Measurements from ENCODE around the gene RAB7B.
"Not testable (repeated sequence)": the region's sequence is repeated elsewhere in the genome, so short reads cannot be mapped to it uniquely, and the experiment has no call there.

RAB7B gene, protein sequence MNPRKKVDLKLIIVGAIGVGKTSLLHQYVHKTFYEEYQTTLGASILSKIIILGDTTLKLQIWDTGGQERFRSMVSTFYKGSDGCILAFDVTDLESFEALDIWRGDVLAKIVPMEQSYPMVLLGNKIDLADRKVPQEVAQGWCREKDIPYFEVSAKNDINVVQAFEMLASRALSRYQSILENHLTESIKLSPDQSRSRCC

DNA sequence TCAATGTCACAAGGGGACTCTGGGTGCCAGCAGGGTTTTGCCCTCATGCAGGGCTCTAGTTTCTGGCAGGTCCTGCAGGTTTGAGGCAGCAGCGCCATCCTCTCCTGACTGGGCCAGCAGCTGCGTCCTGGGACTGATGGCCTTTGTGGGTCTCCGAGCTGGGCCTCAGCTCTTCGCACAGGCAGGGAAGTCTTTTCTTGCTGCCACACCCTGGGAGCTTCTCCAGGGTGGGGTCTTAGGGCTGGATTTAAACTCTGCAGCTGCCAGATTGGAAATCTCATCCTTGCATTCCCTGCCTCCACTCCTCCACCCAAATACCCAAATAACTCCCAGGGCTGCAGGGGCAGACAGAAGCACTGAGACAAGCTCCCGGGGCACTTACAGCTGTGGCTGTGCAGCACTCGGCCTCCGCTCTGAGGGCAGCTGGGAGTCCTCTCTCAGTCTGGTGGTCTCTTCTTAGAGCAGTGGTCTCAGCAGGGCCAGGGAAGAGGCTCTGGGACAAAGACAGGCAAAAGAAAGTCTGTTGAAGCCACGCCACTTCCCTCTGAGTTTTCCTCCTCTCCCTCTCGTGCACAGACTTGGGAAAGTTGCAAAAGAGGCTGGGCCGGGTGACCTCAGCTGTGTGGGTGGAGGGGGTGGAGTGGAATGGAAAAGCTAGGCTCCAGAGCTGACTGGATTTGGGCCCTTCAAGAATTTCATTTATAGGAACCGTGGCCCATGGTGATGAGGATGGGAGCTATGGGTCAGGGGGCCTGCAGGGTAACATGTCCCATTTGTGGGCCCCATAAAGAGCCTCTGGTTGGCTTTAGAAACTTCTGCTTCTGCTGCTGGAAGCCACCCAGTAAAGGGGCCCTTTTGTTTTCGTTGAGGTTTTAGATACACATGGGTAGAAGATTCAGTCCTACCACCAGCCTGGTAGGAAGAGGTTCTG is at the start of gene RAB7B:
RAB7B (minus strand) TSS at position 525 of the 931 bp plus-strand sequence. CDS start 9,260 bp downstream, outside the sequence.
- DNase-seq, result no peak

DNA sequence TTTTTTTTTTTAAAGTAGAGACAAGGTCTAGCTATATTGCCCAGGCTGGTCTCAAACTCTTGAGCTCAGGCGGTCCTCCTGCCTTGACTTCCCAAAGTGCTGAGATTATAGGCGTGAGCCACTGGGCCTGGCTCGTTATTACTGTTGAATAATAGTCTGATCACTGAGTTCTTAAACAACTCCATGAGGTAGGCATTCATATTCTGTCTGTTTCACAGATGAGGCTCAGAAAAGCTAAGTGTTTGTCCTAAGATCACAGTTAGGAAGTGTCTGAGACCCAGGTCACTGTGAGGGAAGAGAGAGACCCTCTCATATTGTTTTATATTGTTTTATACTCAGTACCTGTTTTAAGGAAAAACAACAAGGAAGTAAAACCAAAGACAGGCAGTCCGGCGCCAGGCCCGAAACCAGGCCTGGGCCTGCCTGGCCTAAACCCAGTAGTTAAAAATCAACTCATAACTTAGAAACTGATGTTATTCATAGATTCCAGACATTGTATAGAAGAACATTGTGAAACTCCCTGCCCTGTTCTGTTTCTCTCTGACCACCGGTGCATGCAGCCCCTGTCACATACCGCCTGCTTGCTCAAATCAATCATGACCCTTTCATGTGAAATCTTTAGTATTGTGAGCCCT is 49.2 kb upstream of the RAB7B start:
- not testable (repeated sequence) for DNase-seq

DNA sequence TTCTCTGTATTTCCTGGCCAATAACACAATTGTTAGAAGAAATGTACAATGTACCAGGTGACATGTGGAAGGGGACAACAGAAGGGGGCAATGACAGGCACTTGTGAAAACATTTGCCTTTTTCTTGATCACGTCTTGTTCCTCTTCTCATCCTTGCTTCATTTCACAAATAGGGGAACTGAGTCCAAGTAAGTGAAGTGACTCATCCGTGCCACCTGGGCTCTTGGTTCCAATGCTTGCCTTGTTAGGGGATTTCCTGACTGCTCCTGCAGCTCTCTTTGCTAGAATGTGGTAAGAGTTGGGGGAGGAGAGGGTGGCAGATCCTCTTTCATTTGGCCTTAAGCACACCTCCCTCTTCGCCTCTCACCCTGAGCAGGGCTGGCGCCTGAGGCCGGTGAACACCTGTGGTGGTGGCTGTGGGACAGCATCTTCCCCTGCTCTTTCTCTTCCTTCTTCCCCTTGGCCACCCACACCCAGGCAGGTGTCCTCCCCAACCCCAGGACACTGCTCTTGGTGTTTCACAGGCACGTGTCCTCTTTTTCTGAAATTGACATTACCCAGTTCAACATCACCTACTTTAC is 47.5 kb upstream of the RAB7B start:
- DNase-seq, result no peak

DNA sequence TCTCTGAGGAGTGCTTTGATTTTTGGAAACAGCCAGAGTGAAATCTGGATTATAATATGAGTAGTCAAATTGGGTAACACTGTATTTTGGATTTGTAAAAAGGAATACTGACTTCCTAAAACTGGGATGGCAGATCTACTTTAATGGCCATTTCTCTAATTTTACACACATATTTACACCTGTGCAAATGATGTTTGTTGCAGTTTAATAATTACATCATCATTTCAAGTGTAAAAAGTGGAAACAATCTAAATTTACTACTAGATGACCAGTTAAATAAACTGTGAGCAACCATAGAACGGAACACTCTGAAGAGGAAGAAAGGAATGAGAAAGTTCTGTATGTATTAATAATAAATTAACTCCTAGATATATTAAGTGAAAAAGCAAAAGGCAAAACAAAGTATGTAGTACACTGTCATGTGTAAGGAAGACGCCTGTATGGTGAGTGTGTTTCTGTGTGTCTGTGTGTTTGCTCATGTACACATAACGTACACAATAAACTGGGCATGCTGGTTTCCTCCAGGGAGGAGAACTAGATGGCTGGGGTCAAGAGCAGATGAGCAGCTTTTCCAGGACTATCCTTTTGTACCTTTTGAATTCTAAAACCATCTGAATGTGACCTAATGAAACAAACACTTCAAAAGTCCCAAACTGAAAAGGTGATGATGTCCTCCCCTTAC is 46.9 kb upstream of the RAB7B start:
- no peak for DNase-seq

DNA sequence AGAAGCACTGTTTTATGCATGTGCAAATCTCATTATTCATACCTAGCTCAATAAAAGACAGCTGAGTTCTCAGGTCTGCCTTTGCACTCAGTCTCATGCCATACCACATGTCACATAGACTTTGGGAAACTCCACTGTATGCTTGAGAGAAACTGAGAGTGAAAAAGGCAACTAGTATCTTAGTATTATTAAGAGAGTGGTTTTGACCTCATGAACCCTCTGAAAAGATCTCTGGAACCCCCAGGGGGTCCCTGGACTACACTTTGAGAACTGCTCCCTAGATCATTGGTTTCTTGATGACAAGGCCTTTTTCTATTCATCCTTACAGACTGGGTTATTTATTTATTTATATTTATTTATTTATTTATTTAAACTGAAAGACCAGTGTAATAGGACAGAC is 46.1 kb upstream of the RAB7B start:
- DNase-seq, result no peak

DNA sequence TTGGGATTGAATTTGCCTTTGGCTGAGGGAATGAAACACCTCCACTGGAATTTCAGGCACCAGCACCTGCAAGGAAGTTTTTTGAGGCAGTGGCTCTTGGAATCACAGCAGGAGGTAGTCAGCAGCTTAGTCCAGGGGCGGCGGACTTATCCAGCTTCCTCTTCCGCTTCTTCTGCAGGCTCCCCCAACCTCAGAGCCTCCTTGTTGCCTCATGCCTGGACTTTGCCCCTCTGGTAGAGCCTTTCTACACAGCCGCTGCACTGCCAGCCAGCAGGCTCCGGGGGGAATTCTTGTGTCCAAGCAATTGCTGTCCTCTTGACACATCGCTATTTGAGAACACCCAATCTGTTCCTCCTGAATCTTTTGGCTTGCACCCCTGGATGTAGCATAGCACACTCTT is 45.4 kb upstream of the RAB7B start:
- no peak for DNase-seq

DNA sequence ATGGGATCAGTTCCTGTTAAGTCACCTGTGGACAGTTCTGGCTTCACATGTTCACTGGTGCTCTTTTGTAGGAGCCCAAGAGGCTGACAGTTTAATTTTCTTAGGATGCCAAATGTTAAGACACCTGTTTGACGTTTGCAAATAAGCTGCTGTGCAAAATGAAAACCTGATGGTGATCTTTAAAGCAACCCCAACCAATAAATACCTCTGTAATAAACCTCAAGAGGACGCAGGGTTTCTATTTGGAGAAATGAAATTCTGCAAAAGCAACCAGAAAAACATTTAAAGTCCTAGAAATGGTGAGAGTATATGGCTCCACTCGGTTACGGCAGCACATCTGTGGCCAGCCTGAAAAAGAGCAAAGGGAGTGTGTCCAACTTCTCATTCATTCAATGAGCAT is 44.1 kb upstream of the RAB7B start:
- DNase-seq, result no peak

DNA sequence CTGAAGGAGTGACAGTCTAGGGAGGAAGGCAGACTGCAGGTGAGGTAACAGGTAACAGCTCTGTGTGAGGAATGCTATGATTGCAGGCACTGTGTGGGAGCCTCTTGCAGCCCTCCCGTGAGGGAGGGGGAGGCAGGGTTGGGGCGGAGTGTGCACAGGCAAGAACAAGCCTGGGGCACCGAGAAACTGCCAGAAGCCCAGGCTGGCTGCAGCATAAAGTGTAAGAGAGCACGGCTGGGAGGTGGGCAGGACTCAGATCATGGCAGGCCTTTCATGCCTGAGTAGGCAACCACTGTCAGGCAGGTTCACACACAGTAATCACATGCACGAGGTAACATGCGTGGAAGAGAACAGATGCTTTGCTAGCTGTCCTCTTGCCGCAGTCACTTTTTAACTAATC is 38.4 kb upstream of the RAB7B start:
- no peak for DNase-seq

DNA sequence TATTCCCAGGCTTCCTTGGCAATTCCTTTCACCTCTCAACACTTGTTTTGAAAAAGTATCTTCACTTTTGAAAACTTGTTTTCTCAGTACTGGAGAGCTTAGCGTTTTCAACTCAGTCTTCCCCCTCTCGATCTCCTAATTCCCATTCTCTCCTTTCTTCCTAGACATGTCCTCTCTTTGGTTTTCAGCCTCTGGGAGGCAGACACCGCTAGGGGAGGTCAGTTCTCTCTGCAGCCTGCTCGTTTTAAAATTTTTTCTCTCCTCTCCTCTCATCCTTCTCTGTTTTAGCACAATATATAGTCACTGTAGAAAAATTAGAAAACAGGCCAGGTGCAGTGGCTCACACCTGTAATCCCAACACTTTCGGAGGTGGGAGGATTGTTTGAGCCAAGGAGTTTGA is 37.1 kb upstream of the RAB7B start:
- DNase-seq, result no peak

DNA sequence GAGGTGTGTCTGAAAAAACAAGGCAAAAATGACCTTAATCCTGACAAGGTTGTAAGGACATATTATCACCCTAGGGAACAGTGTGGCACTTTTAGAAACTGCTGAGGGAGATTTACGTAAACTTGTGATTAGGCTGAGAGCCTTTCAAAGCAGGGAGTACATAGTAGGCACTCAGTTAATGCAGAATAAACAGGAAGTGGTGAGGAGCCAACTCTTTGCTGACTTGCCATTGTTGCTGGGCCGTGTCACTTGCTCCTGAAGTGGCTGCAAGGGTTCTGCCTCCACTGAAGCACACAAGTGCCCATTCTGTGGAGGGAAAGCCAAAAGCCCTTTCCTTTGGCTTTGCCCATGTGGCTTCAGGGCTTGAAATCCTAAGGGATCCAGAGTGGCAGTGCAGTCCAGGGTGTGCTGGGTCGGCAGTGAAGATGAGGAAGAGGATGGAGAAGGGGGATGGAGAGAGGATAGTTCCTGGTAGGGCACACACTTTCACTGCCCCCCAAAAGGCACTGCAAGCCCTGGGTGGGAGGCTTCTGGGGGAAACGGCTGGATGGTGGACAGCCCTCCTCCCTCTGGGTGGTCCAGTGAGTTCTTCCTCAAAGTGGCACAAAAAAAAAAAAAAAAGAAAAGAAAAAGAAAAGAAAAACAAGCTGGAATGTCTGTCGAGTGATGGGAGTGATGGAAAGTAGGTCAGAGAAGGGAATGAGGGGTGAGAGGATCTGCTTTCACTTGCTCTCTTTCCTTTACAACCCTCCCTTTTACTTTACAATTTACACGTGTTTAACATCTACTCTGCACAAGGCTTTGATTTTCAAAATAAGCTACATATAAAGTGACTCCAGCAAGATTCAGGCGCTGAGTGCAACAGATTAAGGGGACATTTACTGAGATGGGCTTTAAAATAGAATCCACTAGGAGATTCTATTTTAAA is 36.1 kb upstream of the RAB7B start:
- peak; percentile 21 for DNase-seq

DNA sequence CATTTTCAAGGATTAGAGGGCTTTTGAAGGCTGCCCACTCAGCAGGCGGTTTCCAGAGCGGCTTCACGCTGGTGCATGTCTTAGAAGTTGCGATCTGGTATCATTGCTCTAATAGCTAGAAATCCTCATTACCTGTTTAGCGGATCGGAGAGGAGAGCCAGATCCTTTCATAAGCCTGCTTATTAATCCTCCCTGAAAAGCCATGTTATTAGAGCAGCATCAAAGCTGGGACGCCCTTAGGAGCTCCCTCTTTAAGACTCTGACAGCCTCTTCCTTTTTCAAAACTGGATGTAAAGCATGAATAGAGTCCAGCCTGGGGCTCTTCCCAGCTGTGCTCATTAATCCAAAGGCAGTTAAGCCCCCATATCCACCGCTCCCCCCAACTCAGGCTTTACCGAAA is 34.4 kb upstream of the RAB7B start:
- no peak for DNase-seq

DNA sequence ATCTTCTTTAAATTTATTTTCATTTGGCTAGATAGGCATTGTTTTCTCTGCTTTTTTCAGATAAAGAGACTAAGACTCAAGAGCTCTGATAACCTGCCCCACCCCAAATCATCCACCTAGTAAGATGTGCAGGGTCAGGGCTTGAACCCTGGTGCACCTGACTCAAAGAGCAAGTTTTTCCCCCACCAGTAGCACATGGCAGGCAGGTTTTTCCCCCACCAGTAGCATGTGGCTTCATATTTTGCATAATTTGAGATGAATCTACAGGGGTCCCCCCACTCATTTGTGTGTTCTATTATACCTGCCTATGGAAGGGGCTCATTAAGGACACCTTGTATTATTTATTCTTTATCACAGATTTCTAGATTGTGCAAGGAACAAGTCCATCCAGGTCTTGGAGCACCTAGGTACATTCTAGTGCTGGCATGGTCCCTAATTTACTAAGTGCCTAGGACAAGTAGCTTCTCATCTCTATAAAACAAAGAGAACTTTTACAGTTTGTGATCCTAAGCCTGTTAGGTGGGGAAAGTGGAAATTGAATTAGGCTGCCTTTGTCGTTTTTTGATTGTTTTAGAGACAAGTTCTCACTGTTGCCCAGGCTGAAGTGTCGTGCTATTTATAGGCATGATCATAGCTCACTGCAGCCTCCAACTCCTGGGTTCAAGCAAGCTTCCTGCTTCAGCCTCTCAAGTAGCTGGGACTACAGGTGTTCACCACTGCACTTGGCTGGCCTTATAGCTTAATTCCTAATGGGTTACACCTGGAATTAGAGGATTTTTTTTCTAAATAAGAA is 33.7 kb upstream of the RAB7B start:
- DNase-seq, result no peak

DNA sequence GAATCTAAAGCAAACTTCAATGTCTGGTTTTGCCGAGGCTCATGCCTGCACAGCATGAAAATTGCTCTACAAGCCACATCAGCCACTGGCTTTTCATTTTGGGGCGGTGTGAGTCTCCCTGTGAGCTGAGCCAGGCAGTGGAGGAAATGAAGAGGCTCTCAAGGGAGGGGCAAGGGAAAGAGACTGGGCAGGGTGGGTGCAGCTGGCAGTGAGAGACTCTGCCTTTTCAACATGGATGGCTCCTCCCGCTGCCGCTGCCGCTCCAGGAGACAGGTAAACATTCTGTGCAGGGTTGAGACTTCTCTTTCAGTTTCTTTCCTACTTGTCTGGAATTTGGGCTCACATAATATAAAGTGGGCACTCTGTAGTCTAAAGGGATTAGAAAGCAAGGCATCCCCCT is 31.8 kb upstream of the RAB7B start:
- DNase-seq, result no peak

DNA sequence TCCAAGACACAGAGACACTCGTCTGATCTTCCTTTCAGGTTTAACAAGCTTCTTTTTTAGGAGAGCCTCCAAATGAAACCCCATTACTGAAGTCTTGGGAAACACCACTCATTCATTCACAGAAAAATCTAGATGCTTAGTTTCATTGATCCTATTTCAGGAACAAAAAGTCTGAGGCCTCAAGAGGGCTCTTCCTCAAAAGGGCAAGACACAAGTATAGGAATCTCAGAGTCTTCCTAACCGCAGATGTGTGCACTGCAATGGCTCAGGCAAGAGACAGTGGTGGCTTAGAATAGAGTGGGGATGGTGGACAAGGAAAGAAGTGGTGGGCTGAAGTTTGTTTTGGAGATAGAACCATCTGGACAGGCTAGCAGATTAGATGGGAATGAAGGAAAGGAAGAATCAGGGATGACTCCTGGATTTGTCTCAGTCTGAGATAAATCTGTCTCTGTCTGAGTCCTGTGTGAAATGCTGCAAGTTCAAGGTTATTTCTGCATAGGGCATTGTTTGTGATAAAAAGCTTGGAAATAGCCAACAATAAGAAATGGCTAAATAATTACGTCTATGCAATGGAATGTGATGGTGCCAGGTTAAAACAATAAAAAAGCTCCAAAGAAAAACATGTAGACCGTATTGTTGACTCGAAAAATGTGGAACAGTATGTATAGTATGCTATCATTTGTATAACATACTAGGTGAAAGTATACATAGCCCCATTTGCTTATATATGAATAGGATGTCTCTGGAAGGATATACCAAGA is 29.4 kb upstream of the RAB7B start:
- DNase-seq, result no peak

DNA sequence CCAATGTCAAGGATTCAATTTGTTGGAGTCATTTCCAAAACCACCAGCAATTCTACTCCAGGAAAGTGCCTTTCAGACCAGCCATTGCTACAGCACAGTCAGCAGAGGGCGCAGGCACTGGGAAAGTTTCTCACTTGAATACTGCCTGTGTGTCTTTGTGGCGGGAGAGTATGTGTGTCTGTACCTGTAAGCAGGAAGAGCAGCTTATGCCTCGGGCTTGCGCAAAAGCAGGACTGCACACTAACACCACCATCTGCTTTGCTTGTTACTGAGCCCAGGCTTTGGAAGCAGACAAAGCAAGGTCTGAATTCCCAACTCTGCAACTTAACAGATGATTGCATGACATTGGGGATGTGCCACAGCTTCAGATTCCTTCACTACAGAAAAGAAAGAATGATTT is 27.5 kb upstream of the RAB7B start:
- peak; percentile 60 for DNase-seq

DNA sequence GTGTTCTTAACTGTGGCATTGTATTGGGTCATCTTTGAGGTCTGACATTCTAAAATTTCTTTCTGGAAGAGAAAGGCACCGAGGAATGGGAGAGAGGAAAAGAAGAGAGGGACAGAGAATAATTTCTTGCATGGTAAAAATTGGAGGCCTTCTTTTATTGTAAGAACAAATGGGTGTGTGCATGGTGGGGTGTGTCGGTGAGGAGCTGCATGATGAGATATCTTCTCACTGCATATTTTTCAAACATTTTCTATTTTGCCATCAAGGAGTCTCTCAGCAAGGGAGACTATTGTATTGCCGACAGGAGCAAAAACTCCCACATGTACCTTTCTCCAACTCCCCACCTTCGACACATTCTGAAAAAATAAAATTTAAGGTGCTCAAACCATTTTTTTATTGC is 27.0 kb upstream of the RAB7B start:
- DNase-seq, result no peak

DNA sequence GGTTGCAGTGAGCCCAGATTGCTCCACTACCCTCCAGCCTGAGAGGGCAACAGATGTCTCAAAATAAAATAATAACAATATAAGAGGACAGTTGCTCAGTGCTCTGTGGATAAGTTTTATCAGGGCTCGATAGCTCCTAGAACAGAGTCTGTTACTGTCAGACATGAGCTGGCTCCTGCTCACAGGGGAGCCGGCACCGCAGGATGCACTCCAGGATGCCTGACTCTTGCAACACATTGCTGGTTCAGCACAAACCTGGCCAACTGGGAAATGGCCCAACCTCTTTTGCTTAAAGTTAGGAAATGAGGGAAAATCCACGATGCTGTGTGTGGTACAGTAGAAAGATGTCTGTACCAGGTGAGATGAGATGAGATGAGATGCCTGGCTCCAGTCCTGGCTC is 26.3 kb upstream of the RAB7B start:
- DNase-seq, result no peak

DNA sequence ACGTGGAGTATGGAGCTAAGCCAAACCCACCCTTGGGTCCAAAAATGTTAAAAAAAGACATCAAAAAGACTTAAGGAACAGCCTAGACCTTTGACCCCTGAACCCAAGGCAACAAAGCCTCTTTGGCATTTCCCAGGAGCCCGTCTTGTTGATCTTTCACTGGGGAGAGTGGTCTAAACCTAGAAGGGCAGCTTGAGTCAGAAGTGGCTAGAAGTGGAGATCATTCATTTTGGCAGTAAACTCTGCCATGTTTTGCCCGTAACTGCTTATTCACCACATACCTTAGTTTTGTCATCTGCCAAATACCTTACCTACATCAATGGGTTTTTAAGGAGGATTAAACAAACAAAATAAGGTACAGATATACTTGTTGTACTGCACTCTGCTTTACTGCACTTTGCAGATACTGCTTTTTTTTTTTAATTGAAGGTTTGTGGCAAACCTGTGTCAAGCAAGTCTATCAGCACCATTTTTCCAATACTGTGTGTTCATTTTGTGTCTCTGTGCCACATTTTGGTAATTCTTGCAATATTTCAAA is 22.2 kb upstream of the RAB7B start:
- no peak for DNase-seq

DNA sequence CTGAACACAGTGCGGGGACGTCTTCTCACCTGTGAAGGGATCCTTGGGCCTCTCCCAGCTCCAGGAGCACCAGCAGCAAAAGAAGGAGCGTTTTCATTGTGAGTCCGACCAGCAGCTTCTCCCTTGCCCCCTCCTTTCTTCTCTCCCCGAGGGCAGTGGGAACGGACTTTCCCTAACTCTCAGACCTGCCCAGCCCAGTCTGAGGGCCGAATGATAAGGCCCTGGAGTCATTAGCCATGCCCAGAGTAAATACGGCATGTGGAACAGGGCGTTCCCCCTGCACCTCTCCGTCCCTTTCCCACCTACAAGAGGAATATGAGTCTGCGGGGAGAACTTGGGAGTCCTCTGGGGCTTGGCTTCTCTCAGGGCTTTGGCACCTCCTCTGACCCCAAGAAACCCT is 20.5 kb upstream of the RAB7B start, which contains the start of gene CTSE:
CTSE (minus strand) TSS at position 201 of the 400 bp plus-strand sequence; CDS start at position 97, 104 bp downstream.
- no peak for DNase-seq

DNA sequence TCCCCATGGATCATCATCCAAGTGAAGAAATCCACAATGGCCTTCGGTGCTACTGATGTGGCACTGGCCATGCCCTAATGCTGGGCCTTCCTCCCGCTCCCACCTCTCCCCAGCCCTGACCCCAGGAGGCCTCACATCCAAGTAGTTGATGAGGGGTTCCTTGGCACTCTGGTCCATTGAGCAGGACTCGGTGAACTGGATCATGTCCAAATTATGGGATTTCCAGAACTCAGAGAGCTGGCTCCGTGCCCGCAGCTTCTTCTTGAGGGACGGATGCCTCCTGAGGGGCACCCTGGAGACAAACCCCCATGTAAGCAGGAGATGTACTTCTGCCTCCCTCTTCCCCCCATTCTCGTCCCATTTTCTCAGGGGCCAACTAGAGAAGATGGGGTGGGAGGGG is 19.6 kb upstream of the RAB7B start:
- DNase-seq, result no peak
